HG02759 (cell line): ENCODE data around the gene ALDOC.
A peak's percentile ranks its signal among the peaks of the same experiment; 100 is the strongest.
"Not testable (repeated sequence)": the region's sequence is repeated elsewhere in the genome, so short reads cannot be mapped to it uniquely, and the experiment has no call there.

Experiments
- ATAC-seq: cut with Tn5 transposase; IDR thresholded peaks from one replicate; pipeline ENCODE4 v1.9.1; 2021; ENCODE audit warnings: mild to moderate bottlenecking, moderate library complexity; ENCODE audit not compliant: unreplicated experiment

The ALDOC gene

DNA sequence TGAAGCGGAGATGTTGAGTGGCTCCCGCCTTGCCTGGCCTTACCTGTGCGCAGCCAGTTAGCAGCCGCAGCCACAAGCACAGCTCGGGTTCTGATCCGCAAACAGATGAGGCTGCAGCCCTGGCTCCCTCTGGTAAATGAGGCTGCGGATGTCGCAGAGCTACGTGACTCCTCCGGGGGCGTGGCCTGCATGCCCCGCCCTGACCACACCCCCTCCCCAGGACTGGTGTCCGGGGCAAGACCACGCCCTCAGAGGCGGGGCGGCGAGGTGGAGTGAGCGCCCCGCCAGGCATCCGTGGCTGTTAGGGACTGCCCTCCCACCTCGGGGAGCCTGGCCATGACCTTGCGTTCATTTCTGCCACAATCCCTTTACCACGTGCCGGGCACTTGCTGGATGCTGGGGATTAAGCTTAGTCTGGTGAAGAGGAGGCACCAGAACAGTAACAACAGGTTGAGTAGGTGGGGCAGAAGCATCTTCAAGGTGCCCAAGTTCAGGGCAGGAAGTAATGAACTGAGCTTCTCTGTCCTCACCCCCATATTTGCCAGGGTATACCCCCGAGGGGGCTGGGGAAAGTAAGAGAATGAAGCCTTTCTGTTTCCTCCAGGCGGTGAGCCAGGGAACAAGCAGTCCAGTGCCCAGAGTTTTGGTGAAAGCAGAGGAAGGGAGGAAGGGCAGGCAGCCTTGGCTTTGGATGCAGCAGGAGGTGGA lies at the start of gene ALDOC:
ALDOC (minus strand) TSS at position 138 of the 708 bp plus-strand sequence. CDS start 1,363 bp downstream, outside the sequence.
- peak; percentile 90 for ATAC-seq

DNA sequence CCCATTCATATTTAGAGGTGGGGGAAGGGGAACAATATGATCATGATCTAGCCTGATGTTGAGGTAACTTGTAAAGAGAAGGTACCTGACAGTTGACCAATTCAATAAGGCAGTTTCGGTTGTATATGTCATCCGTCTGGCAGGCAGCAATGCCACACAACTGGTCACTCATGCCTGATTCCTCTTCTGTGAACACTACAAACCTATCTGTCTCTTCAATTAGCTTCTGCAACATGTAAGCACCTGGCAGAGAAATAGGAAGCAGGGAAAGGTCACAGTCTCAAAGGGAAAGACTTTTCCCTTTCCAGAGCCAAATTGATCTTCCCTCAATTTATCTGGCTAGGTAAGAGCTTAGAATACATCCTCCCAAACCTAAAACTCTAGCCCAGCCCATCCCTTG lies 47.5 kb upstream of the ALDOC start:
- ATAC-seq: no peak

DNA sequence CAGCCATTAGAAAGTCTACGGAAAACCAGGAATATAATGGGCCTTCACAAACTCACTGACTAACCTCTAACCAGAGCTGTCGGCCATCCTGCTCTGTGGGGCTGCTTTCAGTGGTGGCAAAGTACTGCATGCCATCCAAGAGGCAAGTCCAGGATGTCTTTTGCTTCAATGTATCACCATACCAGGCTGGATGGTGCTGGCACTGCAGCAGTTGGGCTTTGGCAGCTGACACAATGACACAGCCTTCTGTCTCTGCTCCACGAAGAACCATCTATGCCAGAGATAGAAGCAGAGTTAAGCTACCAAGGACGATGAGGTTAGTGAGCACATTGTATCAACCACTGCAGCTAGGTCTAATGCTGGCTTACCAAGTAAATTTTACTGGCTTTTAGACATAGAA lies 47.0 kb upstream of the ALDOC start:
- ATAC-seq: no peak

DNA sequence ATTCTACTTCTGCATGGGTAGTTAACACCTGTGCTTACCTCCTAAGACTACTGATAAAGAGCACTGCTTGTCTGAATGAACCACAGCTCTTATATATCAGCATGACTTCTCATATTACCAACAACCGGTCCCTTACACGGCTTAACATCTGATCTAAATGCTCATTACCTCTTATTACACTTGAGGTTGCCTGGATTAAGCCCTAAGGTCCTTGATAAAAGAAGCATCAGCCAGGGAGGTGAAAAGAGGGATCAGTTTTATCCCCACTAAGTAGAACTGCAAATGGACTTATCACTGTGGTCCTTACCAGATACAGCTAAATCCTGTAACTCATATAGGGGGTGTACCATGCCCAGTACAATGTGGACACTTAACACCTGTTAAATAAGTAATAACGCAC lies 45.5 kb upstream of the ALDOC start:
- ATAC-seq: no peak

DNA sequence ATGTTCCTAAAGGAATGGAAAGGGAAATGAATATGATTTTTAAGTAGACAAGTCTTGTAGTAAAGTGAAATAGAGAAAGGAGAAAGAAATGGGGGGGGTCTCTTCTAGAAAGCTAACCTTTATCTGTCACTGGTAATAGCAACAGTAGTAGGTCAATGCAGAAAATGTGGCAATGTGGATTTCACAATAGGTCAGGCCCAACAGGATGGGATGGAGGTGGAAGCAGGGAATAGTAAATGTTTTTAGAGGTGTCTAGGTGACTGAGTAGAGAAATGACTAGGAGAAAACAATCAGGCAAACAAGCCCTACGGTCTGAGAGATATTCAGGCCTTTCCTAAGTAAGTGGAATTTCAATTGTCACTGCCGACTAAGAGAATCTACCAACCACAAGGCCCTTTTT lies 43.3 kb upstream of the ALDOC start:
- no peak for ATAC-seq

DNA sequence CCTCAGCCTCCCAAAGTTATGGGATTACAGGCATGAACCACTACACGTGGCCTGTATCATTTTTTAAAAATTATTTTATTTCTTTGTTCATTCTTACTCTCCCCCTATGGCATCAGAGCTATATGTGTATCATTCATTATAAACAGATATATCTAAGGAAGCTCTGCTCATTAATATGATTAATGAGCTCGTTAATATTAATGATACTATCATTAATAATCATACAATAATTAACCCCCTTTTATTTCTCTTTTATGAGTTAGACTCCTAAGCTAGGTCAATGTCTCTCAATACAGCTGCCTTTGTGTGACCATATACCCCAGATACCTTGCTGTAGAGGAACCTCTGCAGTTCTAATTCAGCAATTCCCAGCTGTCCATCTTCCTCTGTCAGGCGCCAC lies 41.8 kb upstream of the ALDOC start:
- ATAC-seq: no peak

DNA sequence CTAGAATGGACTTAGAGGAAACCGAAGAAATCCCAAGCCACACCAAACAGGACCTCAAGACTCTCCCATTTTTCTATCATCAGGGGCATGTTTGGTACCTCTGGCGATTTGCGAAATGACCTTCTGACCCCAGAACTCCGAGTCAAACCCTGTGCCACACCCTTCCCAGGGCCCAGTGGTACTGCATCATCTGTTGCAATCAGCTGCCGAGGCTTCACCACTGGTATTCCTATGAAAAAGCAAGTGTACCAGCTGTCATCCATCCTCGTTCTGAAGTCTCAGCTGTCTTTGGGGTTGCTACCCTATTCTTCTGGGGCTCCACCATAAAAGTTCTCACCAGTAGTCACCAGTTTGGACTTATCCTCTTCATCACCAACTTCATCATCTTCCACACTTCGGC lies 39.6 kb upstream of the ALDOC start:
- ATAC-seq: no peak

DNA sequence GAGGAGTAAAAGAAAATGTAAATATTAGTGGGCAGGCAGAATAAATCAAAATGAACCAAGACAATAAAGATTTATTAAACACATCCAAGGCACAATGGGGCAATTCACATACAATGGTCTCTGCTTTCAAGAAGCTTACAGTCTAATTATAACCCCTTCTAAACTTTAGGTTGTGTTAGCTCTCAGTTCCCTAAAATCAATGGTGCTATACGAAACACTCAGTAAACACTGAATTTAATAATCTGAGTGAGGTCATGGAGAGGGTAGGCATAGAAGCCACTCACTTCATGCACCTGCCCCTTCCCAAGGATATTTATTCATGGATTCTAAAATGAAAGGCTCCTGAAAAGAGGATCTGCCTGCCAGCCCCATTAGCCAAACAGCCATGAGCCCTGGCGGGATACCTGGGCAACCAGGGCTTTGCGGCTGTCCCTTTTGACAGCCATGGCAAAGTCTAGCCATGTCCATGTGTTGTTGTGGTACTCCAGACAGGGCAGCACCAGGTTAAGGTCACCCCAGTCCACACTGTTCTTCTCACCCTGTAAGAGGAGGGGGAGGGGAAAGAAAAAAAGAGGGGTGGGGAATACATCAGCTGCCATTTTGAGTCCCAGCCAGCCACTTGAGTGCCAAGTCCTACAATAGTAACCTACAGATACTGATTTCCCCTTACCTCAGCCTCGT lies 38.7 kb upstream of the ALDOC start:
- no peak for ATAC-seq

DNA sequence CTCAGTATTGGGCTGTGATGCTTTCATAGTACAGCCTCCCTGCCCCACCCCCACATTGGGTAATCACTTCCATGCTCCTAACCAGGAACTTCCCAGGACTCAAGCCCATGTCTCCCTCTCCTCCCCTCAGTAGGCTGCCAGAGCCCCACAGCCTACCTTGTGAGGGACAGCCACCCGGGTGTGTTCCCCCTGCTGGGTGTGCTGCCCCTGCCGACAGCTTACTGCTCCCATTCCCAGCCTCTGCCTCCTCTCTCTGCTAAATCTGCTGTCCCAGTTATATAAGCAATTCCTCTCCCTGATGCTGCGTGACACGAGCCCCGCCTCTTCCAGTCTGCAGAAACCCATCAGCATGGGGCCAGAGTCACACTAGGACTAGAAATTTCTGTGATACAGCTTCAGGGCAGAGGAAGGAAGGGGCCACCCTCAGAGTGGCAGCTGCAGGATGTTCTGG lies 37.3 kb upstream of the ALDOC start, which contains the start of gene RSKR:
RSKR (minus strand) TSS at position 255 of the 451 bp plus-strand sequence; CDS start at position 231, 24 bp downstream.
- ATAC-seq: no peak

DNA sequence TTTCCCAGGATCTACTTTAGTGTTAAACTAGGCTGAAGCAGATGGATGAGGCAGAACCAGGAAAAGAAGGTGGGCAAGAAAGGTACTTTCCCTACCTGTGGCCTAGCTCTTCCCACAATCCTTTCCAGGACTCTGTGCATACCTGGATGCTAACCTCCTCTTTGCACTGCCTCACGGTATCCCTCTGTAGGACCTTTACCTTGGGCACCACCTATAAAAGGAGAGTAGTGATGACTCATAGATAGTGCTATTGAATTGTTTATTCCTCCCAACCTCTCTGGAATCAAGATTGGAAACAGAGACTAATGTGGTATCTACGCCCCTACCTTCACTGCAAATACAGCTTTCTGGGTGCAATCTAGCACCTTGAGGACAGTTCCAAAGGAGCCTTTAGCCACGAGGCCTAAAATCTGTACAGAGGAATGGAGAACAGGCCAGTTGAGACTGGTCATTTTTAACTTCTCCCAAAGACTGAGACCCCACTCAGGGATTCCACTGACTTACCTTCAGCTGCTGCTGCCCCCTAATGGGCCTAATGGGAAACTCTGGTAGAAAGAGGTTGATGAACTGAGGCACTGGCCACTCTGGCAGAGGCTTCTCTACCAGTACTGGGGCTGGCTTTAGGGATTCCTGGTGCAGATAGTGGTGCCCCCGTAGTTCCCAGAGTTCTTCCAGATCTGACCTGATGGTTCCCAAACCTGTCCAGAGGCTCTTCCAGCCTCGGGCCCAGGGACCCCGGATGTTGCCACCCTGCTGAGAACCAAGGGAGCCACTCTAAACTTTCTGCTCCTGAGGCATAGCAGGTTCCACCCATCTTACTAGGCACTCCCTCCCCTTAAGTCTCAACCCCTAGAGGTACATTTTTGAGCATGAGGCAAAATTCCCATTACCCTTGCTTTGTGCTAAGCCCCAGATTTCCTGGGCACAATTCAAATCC lies 36.5 kb upstream of the ALDOC start:
- no peak for ATAC-seq

DNA sequence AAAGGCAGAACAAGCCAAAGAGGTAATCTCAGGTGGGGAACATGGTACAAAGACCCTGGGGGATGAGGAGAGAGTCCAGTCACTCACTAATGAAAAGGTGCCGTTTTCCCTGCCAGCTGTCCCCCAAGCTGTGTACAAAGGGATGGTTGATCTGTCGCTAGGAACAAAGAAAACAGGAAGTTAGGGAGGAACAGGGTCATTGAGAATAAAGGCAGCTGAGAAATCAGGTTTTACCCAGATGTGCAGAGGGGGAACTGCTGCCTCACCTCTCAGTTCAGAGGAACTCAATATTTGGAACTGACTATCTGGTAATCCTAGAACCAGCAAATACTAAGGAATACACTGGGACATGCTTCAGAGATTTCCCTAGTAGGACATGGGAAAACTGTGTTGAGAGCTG lies 35.8 kb upstream of the ALDOC start:
- no peak for ATAC-seq

DNA sequence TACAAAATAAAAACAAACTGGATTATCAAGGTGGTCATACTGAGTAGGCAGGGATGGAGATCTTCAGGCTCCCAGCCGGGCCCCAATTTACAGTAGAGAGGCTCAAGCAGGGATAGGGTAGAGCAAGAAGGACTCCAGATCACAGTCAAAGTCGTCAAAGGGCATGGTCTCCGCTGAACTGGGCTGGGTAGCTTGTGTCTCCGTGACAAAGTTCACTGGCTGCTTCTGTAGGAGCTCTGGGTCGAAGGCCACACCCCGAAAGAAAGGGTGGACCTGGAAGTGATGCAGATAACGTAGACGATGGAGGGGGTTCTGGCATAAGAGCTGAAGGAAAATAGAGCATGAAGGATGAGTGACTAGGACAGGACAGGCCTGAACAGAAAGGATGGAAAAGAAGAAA lies 33.7 kb upstream of the ALDOC start:
- ATAC-seq: no peak

DNA sequence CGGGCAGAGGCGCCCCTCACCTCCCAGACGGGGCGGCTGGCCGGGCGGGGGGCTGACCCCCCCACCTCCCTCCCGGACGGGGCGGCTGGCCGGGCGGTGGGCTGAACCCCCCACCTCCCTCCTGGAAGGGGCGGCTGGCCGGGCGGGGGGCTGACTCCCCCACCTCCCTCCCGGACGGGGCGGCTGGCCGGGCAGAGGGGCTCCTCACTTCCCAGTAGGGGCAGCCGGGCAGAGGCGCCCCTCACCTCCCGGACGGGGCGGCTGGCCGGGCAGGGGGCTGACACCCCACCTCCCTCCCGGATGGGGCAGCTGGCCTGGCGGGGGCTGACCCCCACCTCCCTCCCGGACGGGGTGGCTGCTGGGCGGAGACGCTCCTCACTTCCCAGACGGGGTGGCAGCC lies 27.3 kb upstream of the ALDOC start:
- ATAC-seq: not testable (repeated sequence)

DNA sequence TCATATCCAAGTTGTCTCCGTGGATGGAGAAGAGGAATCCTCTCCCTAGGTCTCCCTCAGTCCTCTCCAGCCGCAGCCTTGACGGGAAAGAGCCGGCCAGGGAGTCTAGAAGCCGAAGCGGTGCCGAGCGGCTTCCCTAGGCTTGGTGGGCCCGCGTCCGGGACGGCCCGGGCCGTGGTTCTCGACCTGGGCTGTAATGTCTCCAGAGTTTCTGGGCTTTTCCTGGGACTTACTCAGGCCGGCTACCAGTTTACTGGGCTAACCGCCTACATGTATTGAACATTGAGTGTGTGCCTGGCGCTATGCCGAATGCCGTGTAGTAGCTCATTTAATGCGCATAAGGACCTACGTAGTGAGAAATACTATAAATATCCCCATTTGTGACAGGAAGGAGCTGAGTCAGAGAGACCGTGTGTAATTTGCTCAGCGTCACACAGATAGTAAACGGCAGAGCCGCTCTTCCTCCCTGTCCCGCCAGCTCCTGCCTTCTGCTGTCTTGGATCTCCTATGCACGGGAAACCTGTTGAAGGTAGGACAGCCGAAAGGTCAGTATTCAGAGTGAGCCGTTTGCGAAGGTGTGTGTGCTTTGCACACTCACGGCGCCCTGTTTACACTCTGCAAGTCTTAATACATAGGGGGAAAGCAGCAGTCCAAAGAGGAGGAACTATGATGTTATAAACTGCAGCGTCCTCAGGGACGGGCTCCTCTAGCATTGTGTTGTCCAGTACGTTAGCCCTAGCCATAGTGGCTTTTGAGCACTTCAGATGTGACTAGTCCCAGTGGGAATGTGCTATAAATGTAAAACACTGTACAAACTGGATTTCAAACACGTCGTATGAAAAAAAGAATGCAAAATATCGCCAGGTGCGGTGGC lies 22.9 kb upstream of the ALDOC start:
- peak; percentile 40 for ATAC-seq

DNA sequence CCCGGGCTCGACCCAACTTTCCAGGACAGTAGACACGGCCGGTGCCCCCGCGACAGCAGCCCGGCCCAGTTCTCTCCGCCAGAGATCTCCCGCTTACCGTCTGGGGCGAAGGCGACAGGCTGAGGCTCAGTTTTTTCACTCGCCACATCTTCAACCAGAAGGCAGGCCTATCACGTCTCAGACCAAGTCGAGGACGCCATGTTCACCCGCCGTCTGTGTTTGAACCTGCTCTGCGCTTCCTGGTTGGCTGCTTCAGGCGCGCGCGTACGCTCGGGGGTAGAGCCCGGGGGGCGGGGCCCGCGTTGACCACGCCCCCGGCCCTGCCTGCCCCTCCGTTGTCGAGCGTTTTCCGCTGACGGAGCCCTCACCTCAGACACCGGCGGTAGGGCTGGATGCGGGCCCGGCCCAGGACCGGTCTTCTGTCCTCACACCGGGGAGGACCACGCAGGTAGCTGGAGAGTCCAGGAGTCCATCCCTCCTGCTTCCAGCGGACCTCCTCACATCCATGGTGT lies 22.2 kb upstream of the ALDOC start, which contains the start of gene SPAG5:
SPAG5 (minus strand) TSS at position 227 of the 512 bp plus-strand sequence; CDS start at position 148, 79 bp downstream.
- ATAC-seq: peak; percentile 89

DNA sequence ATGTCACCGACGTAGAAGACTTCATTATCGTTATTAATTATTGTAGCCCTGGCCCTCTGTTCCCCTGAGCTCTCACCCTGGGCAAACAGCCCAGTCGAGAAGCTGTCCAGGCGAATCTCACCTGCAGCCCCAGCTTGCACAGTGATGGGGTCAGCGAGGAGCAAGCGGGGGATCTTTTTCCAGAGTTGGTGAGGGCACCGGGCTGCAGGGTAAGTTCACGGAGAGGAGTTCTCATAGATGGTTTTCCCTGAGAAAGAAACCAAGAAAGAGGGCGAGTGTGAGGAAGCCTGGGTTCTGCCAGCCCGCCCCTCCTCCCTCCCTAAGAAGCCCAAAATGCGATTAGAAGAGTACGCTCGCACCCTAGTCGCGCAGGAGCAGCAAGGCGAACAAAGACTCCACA lies 21.7 kb upstream of the ALDOC start:
- no peak for ATAC-seq

DNA sequence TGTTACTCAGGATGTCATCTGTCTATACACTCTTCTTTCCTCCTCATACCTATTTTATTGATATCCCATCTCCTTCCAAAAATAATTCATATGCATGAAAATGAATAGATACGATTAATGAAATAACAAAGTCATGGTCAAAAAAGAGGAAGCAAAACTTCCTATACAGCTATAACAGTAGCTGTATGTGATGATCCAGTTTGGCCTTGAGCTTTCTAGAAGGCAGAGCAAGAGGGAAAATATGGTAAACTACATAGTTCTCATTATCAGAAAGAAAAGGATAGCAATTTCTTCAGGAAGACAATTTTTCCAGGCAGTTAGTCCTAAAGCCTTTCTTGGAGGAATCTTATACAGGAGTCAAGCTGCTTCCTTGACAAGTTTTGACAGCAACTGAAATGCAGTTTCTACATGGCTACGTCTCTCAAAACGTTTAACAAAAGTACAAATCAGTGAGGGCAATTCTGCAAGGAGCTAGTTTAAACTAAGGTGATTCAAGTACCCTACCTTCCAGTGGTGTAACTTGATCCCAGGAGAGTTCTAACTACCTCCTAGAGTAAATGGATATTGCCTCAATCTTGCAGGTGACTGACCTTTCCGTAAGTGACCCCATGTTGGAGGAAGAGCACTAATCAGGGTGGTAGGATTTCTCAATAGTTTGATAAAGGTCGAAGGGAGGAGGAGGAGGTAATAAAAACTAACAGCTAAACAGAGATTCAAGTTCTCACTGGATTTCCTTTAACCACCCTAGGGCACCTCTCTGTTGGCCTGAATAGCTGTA lies 21.1 kb upstream of the ALDOC start:
- ATAC-seq: no peak

DNA sequence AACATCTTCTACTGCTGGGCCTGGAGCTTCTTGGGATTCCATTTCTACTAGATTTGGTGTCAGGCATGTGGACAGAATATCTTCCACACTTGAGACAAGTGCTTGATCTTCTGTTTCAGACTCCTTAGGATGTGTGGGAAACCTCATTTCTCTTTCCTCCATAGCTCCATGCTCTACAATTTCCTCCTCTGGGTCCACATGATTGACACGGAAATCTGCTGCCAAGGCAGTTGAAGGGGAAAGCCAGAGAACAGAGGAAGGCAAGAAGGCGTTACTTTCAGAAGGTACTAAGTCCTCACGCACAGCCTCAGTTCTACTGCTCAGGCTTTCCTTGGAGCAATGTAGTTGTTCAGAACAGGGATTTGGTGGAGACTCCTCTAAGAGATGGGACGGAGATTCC lies 15.6 kb upstream of the ALDOC start:
- ATAC-seq: no peak

DNA sequence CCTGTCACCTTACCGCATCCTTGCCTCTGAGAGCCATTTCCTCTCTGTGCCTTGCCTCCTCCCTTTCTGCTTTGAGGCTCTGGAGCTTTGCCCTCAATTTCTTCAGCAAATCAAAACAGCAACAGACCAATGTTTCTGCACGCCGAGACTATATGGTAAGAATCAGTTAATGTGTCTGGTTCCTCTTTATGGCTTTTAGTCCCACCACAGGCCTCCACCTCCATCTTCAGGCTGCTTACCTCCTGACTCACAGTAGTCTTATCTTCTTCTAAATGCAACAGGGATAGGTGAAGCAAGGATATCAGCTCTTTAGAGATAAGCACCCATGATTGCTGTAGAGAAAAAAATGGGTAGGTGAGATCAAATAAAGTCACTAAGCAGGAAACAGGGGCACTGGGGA lies 9.2 kb upstream of the ALDOC start:
- ATAC-seq: no peak
